NCI-H2107 treated with DMSO at 0.1 percent for 48 hours (cell line): ENCODE measurements around the gene CBX2.

ENCODE experiments used
- DNase-seq: peaks from one replicate; lab custom pipeline; 2025; ENCODE audit not compliant: unreplicated experiment; lab: John Stamatoyannopoulos, UW

CBX2 gene

DNA sequence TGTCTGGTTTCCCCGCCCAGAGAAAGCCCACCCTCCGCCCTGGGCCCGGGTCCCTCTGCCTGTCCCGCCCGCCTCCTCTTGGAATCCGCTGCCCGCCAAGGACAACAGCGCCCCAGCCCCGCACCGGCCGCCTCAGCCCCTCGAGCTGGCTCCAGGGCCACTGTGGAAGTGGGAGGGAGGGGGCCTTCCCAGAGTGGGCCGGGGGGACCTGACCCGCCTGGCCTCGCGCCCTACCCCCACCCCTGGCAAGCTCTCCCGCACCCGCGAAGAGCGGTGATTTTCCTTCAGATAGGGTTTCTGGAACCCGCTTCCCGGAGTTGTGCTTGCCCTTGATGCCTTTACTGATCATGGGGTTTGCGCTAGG, 21.2 kb downstream of the CBX2 start:
- DNase-seq, result no peak

DNA sequence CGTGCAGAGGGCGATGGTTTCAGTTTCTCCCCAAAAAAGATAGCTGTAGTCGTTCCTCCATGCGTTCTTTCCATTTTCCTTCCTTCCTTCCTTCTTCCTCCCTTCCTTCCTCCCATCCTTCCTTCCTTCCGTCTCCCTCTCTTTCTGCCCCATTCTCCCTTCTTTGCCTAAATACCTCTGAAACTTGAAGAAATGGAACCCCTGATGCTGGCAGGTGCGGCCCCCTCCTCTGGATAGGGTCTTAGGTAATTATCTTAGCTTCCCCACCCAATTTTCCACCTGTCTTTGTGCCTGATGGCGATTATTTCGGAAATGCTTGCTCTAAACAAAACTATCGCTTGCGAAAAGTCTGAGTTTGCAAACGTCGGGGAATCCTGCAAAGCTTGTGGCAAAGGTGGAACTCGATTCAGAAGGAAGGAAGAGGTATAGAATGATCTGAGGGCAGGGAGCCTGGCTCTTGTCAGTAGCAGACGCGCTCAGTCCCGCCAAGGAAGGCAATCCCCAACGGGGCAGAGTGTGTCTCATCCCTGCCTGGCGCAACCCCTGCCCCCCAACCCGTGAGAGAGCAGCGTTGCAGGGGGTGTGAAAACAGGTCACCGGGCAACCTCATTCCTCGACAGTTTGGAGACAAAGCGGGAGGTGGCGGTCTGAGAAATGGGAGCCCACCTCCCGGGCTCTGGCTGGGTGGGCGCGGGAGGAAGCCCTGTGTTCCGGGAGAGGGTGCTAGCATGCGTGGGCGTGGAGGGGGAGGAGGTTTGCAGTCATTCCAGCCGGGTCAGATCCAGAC, 21.8 kb downstream of the CBX2 start:
- DNase-seq, result no peak

DNA sequence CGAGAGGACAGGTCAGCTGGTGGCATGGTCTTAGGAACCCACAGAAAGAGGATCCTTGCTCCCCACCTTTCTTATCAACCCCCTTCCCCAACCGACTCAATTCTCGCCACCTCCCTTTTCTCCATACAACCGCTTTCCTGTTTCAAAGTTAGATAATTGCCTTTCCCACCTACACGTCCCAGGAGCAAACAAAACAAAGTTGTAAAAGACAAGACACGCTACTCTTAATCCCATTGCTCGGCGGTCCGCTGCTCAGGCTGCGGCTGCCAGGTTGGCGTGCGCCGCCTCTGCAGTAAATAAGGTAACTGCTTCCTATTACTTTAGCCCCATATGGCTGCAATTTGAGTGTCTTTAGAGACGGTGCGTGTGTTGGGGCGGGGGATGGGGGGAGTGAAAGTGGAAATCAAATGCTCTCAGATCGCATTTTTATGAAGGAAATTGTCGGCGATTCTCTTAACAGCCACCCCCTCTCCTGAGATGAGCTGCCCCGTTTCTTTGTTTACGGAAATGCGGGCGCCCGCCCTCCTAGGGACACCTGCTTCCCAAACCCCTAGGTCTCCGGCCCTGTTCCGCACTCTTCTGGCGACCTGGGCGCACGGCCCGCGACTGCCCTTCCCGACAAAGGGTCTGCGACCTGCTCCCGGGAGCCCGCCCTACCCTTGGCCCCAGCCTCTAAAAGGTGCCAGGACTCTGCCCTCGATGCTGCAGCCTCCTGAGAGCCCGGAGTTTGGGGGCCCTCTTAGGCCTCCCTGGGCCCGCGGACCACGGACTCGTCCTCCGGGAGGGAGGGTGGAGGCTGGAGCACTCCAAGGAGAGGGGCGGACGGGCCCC, 22.6 kb downstream of the CBX2 start:
- DNase-seq, result peak; percentile 48

DNA sequence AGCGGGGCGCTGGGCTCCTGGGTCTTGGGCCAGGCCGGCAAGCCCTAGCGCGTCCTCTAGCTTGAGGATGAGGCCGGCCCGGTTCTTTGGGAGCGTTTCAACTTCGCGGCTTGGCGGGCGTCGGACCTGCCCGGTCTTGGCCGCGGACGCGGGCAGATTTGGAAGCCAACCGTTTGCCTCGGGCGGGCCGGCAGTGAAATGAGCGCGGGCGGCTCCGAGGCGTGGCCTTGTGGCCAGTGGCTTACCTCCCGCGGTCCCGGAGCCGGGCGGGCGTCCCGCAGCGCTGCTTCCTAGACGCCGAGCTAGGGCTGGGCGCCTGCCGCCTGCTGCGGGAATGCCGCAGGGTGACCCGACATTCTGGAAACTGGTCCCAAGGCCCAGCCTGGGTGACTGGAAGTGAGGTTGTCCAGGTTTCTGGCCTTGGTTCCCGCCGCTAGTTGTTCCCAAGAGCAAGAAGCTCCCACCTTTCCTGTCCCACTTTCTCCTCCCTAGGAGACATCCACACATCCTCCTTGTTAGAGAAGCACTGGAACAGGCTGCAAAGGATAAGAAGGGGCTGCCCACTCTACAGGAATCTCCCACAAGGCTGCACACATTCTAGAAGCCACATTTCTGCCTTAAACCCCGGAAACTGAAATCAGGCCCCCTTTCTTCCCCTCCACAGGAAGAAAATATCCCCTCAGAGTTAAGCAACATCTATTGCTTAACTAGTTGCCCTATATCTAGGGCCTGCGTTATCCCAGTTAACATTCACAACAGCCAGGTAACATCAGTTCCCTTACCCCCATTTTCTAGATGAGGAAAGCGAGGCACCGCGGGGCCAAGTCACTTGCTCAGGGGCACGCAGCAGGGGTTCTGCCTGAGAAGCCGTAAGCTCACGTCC, 23.4 kb downstream of the CBX2 start:
- no peak for DNase-seq

DNA sequence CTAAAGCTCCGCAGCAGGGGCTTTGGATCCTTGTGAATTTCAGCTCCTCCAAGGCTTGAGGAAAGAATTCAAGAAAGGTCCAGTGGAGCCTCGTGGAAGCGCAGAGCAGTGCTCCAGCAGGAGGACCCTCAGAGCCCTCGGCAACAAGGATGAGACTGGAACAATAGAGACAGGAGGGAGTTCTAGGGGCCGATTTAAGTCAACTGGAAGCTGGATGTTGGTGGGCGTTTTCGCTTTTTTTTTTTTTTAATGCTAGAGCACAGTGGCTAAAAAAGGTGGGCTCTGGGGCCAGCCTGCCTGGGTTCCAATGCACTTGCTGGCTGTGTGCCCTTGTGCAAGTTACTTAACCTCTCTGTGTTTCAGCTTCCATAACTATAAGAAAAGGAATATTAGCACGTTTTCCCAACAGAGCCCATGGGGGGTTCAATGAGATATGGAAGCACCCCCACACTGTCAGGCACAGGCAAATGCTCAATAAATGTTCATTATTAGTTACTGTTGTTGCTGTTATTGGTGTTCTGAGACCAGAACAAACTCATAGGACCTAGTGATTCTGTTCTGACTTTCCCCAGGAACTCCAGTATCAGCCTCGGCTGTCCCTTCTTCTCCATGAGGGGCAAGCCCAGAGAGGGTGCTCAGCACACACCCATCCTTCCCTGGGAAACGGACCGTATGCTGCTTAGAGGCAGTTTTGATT, 24.2 kb downstream of the CBX2 start:
- DNase-seq, result no peak

DNA sequence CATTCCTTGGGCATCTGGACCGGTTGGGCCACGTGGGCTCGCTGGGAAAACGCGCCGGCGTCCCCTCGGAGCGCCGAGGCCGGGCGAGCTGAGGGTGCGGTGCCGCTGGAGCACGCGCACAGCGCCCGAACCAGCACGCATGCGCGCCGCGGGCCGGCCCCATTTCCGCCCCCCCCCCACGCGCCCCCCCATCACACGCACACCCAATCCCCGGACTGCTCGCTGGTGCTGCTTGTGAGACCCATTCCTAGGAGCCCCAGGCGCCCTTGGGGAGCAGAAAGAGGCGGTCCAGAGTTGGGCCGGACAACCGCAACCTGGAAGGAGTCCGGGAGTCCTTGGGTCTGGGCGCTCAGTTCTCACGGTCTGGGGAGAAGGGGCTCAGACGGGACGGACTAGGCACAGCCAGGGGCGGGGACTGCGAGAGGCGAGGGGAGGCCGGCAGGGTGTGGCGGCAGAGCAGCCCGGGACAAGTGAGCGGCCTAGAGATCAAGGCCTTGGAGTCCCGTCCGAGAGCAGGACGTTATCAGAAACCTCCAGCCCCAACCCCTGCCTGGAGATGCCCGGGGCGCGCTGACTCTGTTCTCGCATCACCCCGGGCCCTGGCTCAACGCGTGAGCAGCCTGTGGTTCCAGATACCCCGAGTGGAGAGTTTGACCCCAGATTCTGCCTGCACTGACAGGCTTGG, 24.9 kb downstream of the CBX2 start:
- no peak for DNase-seq

DNA sequence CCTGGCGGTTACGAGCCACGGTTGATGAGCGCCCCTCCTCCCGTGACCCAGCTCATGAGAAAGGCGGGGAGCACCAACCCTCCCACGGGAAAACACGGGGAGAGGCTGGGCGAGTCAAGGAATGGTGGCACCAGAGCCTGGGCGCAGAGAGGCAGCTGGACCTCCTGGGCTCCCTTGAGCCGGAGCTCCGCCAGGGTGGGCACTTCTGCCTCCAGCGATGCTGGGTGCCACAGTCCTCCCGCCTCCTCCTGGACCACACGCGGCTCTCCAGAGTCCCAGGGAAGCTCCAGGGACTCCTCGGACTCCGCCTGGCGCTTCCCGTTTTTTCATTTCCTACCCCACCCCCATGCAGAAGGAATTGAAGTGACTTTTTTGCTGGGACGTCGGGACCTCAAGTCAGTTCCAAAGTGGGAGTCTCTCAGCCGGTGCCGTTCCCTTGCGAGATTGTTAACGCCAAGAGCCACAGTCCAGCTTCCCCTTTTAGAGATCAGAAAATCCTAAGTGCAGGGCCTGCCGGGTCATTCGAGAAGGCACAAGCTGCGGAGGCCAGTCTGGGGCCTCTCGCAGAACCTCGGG, 25.6 kb downstream of the CBX2 start:
- DNase-seq, result no peak

DNA sequence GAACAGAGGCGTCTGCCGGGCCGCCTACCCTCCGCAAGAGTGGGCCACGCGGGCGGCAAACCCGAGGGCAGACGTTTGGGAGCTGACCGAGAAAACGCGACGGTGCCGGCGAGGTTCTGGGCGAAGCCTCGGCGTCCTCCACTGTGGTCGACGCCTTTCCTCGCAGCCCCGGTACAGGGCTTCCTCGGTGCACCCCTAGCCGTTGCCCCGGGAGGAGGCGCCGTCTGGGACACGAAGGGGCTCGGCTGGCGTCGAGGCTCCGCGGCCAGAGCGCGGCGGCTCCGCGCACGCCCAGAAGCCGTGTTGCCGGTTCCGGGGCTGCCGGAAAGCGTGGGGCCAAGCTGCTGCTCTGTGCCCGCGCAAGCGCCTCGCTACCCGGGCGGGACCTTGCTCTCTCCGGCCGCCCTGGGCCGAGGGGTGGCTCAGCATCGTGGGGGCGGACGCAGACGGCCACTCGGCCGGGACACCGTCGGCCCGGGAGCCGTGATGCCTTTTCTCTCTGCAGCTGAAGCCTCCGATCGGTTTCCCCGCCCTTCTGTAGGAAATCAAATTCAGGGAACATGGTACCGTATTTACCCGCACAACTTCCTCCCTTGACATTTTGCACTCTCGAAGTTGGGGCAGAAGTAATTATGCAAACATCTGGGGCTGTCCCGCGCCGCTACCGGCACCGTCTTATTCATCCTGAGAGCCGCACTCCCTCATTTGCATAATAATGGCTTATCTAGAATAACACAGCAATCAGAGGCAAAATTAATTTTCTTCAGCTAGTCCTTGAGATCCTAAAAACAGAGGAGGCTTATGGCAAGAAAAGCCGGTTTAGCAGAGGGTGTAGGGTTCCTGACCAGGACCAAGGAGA, 26.3 kb downstream of the CBX2 start:
- no peak for DNase-seq

DNA sequence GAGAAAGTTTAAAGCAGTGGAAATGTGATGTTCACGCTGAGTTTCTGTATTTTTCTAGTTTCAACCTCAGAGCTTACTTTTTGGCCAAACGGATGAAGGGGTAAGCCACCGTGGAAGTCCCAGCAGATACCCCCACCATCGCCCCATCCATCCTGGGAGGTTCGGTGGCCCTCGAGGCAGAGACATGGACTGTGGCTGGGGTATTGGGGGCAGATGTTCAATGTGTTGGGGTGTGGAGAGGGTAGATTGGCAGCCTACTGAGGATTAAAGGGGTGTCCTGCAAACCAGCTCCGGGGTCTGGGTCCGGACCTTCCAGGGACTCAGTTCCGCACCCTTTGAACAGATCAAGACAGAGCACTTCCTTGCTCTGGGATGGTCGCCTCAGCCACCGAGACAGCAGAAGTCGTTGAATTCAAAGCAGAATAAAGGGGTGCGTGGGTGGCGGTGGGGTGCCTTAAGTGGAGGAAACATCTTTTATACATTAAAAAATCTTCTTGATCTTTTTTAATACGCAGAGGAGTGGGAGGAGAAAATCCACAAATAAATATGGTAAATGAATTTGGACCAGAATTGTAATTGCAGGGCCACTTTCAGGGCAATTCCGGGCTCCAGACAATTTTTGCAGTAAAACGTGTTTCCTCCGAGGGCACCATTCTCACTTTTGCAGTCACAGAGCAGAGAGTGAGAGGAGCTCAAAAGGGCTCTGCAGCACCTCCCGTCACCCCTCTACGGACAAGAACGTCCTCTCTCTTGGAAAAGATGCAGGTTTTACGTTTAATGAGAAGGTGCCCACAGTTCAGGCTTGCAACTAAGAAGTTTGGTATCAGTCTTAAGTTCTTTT, 27.1 kb downstream of the CBX2 start:
- DNase-seq, result no peak

DNA sequence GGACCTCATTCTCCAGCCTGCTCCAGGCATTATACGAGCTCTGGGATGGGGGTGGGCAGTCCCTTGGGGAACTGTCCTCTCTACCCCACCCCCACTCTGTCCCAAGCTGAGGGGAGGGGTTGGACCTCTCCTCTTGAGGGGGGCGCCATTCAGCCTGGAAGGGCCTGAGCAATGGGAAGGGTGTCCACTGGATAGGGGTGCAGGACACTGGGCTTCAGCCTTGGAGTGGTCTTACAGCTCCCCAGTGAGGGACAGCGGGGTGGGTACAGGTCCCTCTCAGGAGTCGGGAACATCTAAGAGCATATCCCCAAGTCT, 28.5 kb downstream of the CBX2 start:
- DNase-seq, result no peak

DNA sequence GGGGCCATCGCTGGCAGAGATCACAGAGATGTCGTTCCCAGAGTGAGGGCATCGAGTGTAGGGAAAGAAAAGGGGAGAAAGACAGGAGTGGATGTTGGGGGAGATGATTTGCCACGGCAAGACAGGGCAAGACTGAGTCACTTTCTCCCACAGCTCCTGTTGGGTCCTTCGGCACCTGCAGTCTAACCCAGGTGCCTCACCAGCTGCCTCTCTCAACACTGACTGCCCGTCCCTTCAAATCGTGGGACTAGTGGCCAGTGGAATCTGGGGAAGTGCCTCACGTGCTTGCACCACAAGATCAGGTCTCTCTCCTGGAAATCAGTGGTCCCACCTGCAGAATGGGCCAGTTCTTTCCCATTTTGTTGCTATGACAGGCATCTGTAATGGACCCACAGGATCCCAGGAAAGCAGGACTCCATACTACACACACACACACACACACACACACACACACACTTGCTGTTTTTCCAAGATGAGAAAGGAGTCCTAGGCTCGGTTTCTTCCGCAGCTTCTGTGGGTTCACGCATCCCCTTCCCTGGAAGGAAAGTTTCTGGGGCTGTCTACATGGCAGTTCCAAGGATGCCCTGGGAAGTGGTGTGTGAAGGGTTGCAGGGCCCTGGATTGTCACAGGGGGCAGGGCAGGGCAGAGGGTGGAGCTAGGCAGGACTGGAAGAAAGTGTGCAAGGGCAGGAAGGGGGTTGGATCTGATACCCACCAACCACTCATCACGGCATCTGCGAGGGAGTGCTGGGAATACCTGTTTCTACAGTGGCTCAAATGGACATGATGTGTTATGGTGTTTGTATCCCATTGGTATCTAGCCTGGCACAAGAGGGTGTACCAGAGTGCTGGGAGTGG, 29.1 kb downstream of the CBX2 start:
- no peak for DNase-seq

DNA sequence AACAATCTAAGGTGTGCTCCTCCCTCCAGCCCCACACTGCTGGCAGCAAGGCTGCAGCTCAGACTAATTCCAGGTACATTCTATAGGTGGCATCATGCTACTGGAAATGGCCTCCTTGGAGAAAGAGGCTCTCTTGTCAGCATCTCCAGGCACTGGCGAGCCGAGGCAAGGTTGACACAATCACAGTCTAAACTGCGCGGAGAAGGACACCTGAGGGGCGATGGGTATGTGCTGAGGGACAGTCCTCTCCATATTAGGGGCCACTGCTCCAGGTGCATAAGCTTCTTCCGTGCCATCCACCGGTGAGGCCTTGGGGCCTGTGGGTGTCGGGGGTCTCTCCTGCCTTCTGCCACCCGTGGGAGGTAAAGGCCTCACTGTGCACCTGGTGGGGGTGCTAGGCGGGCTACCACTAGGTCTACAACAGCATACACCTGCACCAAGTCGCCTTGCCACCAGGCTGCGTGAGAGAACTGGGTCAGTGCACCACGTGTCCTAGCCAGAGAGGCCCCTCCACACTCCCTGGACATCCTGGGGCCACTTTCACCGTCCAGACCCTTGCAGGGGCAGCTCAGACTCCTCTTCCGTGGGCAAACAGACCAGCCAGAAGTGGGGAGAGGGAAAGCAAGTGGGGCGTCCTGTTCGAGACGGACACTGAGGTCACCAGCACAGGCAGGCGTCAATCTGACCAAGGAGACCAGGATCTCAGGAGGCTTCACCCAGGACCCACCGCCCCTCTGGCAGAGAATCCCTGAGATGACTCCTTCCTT, 31.0 kb downstream of the CBX2 start:
- DNase-seq, result peak; percentile 70

DNA sequence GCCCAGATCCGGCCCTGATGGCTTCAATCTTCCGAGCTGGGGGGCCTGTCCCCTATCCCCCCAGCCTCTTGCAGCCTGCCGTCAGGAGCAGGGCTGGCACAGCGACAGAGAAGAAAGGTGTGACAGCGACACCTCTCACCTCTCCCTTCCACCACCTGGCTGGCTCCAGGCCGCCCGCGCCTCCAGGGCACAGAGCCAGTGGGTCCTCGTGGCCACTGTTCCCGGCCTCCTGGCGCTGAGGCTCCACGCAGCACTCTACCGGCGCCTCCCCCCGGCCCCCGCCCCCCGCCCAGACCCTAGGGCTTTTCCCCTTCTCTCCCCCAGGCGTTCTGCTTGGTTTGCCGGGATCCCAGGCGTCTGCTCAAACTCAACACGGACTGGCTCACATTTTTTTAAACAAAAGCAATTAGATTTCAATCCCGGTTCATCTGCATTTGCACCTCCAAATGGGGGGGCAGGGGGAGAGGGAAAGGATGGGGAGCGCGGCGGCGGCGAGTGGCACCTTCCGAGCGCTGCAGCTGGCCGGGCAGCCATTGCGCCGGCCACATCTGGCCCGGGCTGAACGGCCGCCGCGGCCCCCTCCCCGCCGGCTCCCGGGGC, 31.7 kb downstream of the CBX2 start:
- DNase-seq, result peak; percentile 43

DNA sequence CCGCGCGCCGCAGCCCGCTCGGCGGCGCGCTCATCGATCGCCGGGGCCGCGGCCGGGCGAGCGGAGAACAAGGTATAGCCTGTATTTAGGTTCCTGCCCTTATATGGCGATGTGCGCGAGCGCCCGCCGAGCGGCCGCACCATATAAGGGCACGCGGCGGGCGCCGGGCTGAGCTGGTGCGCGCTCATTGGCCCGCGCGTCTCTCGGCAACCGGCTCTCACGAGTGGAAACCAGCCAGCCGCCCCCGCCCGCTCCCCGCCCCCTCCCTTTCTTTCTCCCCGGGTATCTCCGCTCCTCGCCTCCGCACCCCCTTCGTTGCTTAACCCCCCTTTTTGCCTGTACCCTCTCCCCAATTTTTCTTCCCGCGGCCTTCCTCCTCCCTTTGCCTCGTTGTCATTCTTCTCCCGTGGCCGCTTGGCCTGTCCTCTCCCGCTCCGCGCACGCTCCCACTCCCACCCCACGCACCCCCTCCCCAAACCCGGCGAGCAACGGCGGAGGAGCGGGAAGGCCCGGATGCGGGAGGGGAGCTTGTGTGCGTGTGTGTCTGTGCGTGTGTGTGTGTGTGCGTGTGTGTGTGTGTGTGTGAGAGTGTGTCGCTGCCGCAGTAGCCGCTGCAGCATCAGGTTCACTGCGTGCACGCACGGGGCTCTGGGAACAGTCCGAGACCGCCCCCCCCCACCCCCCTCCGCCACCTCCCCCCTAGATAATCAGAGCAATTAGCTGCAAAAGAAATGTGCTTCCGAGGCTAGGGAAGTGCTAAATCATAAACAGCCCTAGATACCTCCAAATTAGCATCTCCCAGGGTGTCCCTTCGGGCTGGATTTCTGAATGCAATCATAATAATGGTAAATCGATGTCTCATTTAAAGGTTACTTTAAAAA, 32.4 kb downstream of the CBX2 start:
- peak; percentile 59 for DNase-seq
